Measurements from ENCODE around the gene ATXN7L1. TPM values are rescaled to one million over a fixed set of nuclear protein-coding genes. Genes with fewer than 3 reads are reported as not detected.

ATXN7L1 gene
- total and polyA plus RNA-seq, 2 of the 13 experiments (the other 11 are each of a cell fraction or from before 2014, with no cell fraction given) = 4.1 to 7.8 TPM

DNA sequence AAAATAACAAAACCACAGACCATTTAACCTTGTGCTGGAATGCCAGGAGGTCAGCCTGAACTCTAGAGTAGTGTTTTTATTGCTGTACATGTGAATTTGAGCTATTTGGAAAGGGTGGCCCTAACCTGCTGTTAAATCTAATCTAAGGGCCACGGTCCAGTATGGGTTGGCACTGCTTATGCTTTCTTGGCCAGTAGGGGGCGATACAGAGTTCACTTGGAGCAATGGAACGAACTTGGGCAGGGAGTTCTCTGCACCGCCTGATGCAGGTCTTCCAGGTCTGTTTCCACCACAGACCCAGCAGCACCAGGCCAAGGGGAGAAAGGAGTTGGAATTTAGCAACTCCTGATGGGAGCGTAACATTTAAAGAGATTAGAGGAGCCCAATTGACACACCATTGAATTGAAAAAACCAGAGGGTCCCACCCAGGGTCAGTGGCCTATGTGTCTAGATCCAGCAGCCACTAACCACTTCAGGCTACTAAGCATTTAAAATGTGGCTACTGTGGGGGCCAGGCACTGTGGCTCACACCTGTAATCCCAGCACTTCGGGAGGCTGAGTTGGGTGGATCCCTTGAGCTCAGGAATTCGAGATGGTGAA, 219.4 kb downstream of the ATXN7L1 start:
- no TSS peak for BruUV-seq (replicated peaks)
- no peak overlapping the region for H3K4me3 ChIP-seq (replicated peaks in 1 of 3; ENCODE audit: insufficient read depth in 1 of 3, low read depth in 2 of 3, low read length in 3 of 3)
- in situ Hi-C loops (cut with HindIII; ENCODE audit: extremely low pct_ligation_motif_present, low pct_unique_long_range_greater_than_20kb) = no loop called here
- no peak overlapping the region for H2AFZ ChIP-seq (ENCODE audit: low read length)
- no peaks in the 10 kb centered on the region for H3K36me3 ChIP-seq (replicated peaks in 1 of 2; ENCODE audit: control insufficient read depth in 1 of 2, insufficient read depth in 2 of 2, low read length in 2 of 2)
- TF ChIP-seq PCBP2 (optimal IDR thresholded peaks at IDR 0.05; ENCODE audit: low read depth, low read length, poor library complexity, severe bottlenecking) (no peak), STAG1 (CRISPR knock-in tag; IDR thresholded peaks at IDR 0.05) (peak; percentile 29), CTCF (CRISPR knock-in tag; IDR thresholded peaks at IDR 0.05) (peak; percentile 66)
- no peaks in the 10 kb centered on the region for H3K79me2 ChIP-seq (ENCODE audit: insufficient read depth, low read length)
- H3K4me2 ChIP-seq (ENCODE audit: low read depth, low read length) = no peak overlapping the region
- H4K20me1 ChIP-seq (ENCODE audit: insufficient read depth, low read length) = no peaks in the 10 kb centered on the region
- DNase-seq (ENCODE audit: low spot score) = no peak
- no peaks in the 10 kb centered on the region for H3K9me3 ChIP-seq (ENCODE audit: low read length)
- H3K27ac ChIP-seq (ENCODE audit: extremely low read length, insufficient read depth, low read length) = no peak overlapping the region
- WGBS (ENCODE audit: low lambda C conversion rate) = 65% methylated on average over 5 of the region's 7 CpGs
- H3K9ac ChIP-seq (ENCODE audit: insufficient read depth, low read depth, low read length) = no peak overlapping the region
- ATAC-seq = peak; percentile 15; the same call in 1 of the 3 replicates
- H3K4me1 ChIP-seq (ENCODE audit: insufficient read depth, low read length) = peaks cover 22% of the 10 kb centered on the region
- ChIA-PET POLR2A (no interaction called here), CTCF (ENCODE audit: low intra/inter-chr PET ratio, low total read pairs) (interaction anchor here (1.3 kb wide), 1 partner anchor 385 kb away, joined by 4 read pairs; no protein-coding TSS in a partner anchor)
- H3K27me3 ChIP-seq (ENCODE audit: control insufficient read depth in 1 of 2, insufficient read depth in 2 of 2, low read length in 2 of 2) = no peaks in the 10 kb centered on the region
- peak; percentile 53 for FAIRE-seq
- intact Hi-C loops (cut with micrococcal nuclease; ENCODE audit: unreplicated experiment) = loop anchor here (10.0 kb wide), 1 partner anchor 508 kb away; no protein-coding TSS in a partner anchor

GRCh38 chr7:105655500-105656380, 220.7 kb downstream of the ATXN7L1 start:
- Histone ChIP-seq H3K27me3 (ENCODE audit: control insufficient read depth in 1 of 2, insufficient read depth in 2 of 2, low read length in 2 of 2) (no peaks in the 10 kb centered on the region), H3K9ac (ENCODE audit: insufficient read depth, low read depth, low read length) (no peak overlapping the region), H2AFZ (ENCODE audit: low read length) (no peak overlapping the region), H3K9me3 (ENCODE audit: low read length) (no peaks in the 10 kb centered on the region), H3K36me3 (replicated peaks in 1 of 2; ENCODE audit: control insufficient read depth in 1 of 2, insufficient read depth in 2 of 2, low read length in 2 of 2) (no peaks in the 10 kb centered on the region), H3K27ac (ENCODE audit: extremely low read length, insufficient read depth, low read length) (no peak overlapping the region), H3K79me2 (ENCODE audit: insufficient read depth, low read length) (no peaks in the 10 kb centered on the region), H3K4me2 (ENCODE audit: low read depth, low read length) (no peak overlapping the region), H3K4me1 (ENCODE audit: insufficient read depth, low read length) (peaks cover 22% of the 10 kb centered on the region), H4K20me1 (ENCODE audit: insufficient read depth, low read length) (no peaks in the 10 kb centered on the region), H3K4me3 (replicated peaks in 1 of 3; ENCODE audit: insufficient read depth in 1 of 3, low read depth in 2 of 3, low read length in 3 of 3) (no peak overlapping the region)
- in situ Hi-C loops (cut with HindIII; ENCODE audit: extremely low pct_ligation_motif_present, low pct_unique_long_range_greater_than_20kb) (no loop called here), intact Hi-C loops (cut with micrococcal nuclease; ENCODE audit: unreplicated experiment) (loop anchor here (10.0 kb wide), 1 partner anchor 509 kb away; no protein-coding TSS in a partner anchor)
- ChIA-PET CTCF (ENCODE audit: low intra/inter-chr PET ratio, low total read pairs) (interaction anchor here (1.3 kb wide), 1 partner anchor 387 kb away, joined by 4 read pairs; no protein-coding TSS in a partner anchor), POLR2A (no interaction called here)
- FAIRE-seq = no peak
- no peak for ATAC-seq
- BruUV-seq (replicated peaks) = no TSS peak
- DNase-seq (ENCODE audit: low spot score) = no peak
- WGBS (ENCODE audit: low lambda C conversion rate) = 92% methylated on average over 13 of the region's 17 CpGs
- TF ChIP-seq, protein P1, sequence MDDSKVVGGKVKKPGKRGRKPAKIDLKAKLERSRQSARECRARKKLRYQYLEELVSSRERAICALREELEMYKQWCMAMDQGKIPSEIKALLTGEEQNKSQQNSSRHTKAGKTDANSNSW (CRISPR knock-in tag; IDR thresholded peaks at IDR 0.05; ENCODE audit: borderline replicate concordance) = no peak
- TF ChIP-seq NRL (CRISPR knock-in tag; IDR thresholded peaks at IDR 0.05; ENCODE audit: borderline replicate concordance) (no peak), HINFP (CRISPR knock-in tag; IDR thresholded peaks at IDR 0.05; ENCODE audit: low read depth) (no peak), RBAK (CRISPR knock-in tag; IDR thresholded peaks at IDR 0.05) (no peak), SUZ12 (IDR thresholded peaks at IDR 0.05; ENCODE audit: low read depth, low read length) (no peak), ZNF160 (CRISPR knock-in tag; IDR thresholded peaks at IDR 0.05) (no peak), RARA (CRISPR knock-in tag; IDR thresholded peaks at IDR 0.05) (no peak), SALL1 (CRISPR knock-in tag; IDR thresholded peaks at IDR 0.05) (no peak), IRF2 (CRISPR knock-in tag; IDR thresholded peaks at IDR 0.05) (no peak), KLF15 (CRISPR knock-in tag; IDR thresholded peaks at IDR 0.05; ENCODE audit: borderline replicate concordance) (no peak)
